ENCODE measurements around the gene EID2B. TPM values are rescaled to one million over a fixed set of nuclear protein-coding genes. Genes with fewer than 3 reads are reported as not detected.

EID2B gene
- total RNA-seq, 4 donors from 2014 or later: 0.48 to 3.6 (median 0.79) TPM; not detected in 1

DNA sequence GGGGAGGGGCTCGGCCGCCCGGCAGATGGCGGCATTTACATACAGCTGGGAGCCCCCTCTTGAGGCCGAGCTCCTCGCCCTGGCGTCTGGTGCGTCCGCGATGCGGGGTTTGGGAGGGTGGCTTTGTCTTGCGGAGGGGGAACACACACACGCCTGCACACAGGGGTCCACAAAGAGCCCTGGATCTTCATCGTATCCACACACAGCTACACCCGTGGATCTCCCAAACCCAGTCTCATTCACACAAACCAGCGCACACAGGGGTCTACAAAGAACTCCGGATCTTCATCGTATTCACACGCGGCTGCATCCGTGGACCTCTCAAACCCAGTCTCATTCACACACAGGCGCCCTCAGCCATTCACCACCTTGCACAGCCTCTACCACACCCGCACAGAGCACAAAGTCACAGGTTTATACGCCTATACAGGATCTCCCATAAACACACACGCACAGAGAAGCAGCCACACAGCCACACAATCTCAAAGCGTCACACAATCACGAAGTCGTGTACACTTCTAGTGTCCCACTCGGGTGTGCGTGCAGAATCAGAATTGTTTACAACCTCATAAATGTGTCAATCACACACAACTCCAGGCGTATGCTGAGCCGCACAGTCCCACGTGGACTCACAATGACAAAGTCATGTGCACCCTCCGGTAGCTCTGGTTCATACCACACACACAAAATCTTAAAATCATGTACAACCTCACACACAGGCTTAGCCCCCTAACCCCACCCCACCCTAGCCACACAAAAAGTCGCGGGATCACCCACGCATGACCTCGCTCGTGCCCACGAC, 34.5 kb downstream of the EID2B start:
- intact Hi-C loops (cut with DNase I): no loop called here
- TF ChIP-seq, protein P1, sequence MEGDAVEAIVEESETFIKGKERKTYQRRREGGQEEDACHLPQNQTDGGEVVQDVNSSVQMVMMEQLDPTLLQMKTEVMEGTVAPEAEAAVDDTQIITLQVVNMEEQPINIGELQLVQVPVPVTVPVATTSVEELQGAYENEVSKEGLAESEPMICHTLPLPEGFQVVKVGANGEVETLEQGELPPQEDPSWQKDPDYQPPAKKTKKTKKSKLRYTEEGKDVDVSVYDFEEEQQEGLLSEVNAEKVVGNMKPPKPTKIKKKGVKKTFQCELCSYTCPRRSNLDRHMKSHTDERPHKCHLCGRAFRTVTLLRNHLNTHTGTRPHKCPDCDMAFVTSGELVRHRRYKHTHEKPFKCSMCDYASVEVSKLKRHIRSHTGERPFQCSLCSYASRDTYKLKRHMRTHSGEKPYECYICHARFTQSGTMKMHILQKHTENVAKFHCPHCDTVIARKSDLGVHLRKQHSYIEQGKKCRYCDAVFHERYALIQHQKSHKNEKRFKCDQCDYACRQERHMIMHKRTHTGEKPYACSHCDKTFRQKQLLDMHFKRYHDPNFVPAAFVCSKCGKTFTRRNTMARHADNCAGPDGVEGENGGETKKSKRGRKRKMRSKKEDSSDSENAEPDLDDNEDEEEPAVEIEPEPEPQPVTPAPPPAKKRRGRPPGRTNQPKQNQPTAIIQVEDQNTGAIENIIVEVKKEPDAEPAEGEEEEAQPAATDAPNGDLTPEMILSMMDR (IDR thresholded peaks at IDR 0.05): peak in 1 of 6 experiments; percentile 19
- no peak for TF ChIP-seq POLR2A (IDR thresholded peaks at IDR 0.05)
- Histone ChIP-seq H3K27ac (no peak overlapping the region), H3K27me3 (peaks cover 5 to 78% (median 24%) of the 10 kb centered on the region in 4 donors), H3K4me3 (peak overlapping the region in 1 of 4 donors; percentile 44), H3K9me3 (peaks cover 0 to 6% (median 0%) of the 10 kb centered on the region in 3 donors), H3K36me3 (no peaks in the 10 kb centered on the region), H3K4me1 (peaks cover 15 to 28% (median 17%) of the 10 kb centered on the region in 3 donors)
- DNase-seq: no peak
- 2% methylated on average over 24 to 30 of the region's 40 CpGs for WGBS, 2 donors

DNA sequence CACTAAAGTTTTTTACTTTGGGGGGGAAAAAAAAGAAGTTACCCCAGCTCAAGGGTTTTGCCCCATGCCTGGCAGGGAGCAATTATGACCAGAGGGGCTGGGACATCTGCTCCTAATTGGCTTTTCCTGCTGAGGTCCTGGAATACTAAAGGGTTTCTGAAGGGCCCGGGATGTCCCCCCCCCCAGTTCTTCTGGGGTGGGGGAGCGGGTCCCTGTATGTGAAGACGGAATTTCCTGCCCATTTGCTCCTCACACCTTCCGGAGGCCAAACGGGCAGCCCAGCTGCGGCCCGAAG, 35.0 kb downstream of the EID2B start:
- intact Hi-C loops (cut with DNase I): no loop called here
- WGBS, 2 donors: 0% methylated on average over 1 to 6 of the region's 7 CpGs
- peaks cover 5 to 73% (median 23%) of the 10 kb centered on the region in 4 donors for H3K27me3 ChIP-seq

DNA sequence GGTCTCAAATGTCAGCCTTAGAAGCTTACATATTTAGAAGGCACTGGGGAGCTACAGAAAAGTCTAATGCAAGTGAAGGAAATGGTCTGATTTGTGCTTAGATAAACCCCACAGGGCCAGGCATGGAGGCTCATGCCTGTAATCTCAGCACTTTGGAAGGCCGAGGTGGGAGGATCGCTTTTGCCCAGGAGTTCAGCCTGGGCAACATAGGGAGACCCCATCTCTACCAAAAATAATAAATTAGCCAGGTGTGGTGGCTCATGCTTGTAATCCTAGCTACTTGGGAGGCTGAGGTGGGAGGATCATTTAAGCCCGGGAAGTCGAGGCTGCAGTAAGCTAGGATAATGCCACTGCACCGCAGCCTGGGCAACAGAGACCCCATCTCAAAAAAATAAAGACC, 36.6 kb downstream of the EID2B start:
- H3K27me3 ChIP-seq: peaks cover 5 to 57% (median 23%) of the 10 kb centered on the region in 4 donors
- H3K9me3 ChIP-seq: no peaks in the 10 kb centered on the region
- WGBS, 2 donors: 83 to 88% methylated on average over 3 to 5 of the region's 5 CpGs
- no peak overlapping the region for H3K4me3 ChIP-seq
- TF ChIP-seq, protein P1 (IDR thresholded peaks at IDR 0.05): no peak
- peaks cover 0 to 13% (median 0%) of the 10 kb centered on the region in 3 donors for H3K36me3 ChIP-seq
- intact Hi-C loops (cut with DNase I): no loop called here
- no peak overlapping the region for H3K27ac ChIP-seq
- no peak for DNase-seq
- H3K4me1 ChIP-seq: peaks cover 15 to 20% (median 17%) of the 10 kb centered on the region in 3 donors

More for the DNA sequence above, 35.0 kb downstream of the EID2B start:
- H3K27ac ChIP-seq: no peak overlapping the region
- DNase-seq: no peak
- peak overlapping the region in 1 of 4 donors; percentile 44 for H3K4me3 ChIP-seq
- no peak for TF ChIP-seq POLR2A (IDR thresholded peaks at IDR 0.05)
- TF ChIP-seq, protein P1 (IDR thresholded peaks at IDR 0.05): no peak
- peaks cover 0 to 3% (median 0%) of the 10 kb centered on the region in 3 donors for H3K9me3 ChIP-seq
- no peaks in the 10 kb centered on the region for H3K36me3 ChIP-seq
- peaks cover 15 to 22% (median 17%) of the 10 kb centered on the region in 3 donors for H3K4me1 ChIP-seq

DNA sequence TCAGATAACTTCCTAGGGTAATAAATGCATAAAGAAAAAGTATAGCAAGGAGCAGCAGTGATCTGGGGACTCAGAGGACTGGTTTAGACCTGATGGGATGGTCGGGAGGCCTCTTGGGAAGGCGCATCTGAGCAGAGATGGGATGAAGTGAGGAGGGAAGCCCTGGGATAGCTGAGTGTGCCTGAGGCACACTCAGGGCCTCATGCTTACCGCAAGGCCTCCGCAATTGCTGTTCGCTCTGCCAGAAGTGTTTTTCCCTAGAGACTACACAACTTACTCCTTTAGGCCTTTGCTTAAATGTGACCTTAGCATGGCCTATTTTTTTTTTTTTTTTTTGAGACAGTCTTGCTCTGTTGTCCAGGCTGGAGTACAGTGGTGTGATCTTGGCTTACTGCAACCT, 38.0 kb downstream of the EID2B start:
- no peaks in the 10 kb centered on the region for H3K9me3 ChIP-seq
- no peak for TF ChIP-seq POLR2A (IDR thresholded peaks at IDR 0.05)
- TF ChIP-seq, protein P1 (IDR thresholded peaks at IDR 0.05): no peak
- no peak overlapping the region for H3K27ac ChIP-seq
- peaks cover 5 to 43% (median 22%) of the 10 kb centered on the region in 4 donors for H3K27me3 ChIP-seq
- H3K4me3 ChIP-seq: no peak overlapping the region
- 81% methylated on average over 5 of the region's 5 CpGs for WGBS, 2 donors
- no peak for DNase-seq
- H3K36me3 ChIP-seq: peaks cover 4 to 27% (median 6%) of the 10 kb centered on the region in 3 donors
- intact Hi-C loops (cut with DNase I): no loop called here
- H3K4me1 ChIP-seq: peaks cover 15 to 20% (median 17%) of the 10 kb centered on the region in 3 donors

DNA sequence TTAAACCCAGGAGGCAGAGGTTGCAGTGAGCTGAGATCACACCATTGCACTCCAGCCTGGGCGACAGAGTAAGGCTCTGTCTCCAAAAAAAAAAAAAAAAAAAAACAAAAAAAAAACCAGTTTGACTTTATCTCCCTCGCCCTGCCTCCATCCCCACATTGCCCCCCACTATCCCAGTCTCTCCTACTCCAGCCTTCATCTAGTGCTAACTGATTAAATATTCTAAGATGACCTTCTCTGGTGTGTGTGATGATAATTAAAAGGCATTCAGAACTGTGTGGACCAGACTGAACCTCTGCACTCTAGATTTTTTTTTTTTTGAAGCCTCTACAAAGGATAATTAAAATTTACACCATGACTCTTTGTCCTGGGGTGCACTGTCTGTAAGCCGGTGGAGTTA, 39.9 kb downstream of the EID2B start:
- no peak for DNase-seq
- H3K27ac ChIP-seq: no peak overlapping the region
- TF ChIP-seq, protein P1 (IDR thresholded peaks at IDR 0.05): no peak
- no peak for TF ChIP-seq POLR2A (IDR thresholded peaks at IDR 0.05)
- H3K9me3 ChIP-seq: no peaks in the 10 kb centered on the region
- intact Hi-C loops (cut with DNase I): no loop called here
- WGBS, 2 donors: 74 to 80% methylated on average over 3 of the region's 3 CpGs
- H3K4me1 ChIP-seq: peaks cover 2 to 3% (median 2%) of the 10 kb centered on the region in 3 donors
- H3K4me3 ChIP-seq: no peak overlapping the region
- H3K27me3 ChIP-seq: peaks cover 0 to 24% (median 6%) of the 10 kb centered on the region in 4 donors
- H3K36me3 ChIP-seq: peaks cover 12 to 46% (median 24%) of the 10 kb centered on the region in 3 donors
